Naive thymus-derived CD8-positive, alpha-beta T cell (primary cell): ENCODE results near the gene KRT6A. TPM values are rescaled to one million over a fixed set of nuclear protein-coding genes. Genes with fewer than 3 reads are reported as not detected.
"Not testable (repeated sequence)": the region's sequence is repeated elsewhere in the genome, so short reads cannot be mapped to it uniquely, and the experiment has no call there.

Experiments
- ATAC-seq, 2 donors: fragments of 150-1000 bp; cut with Tn5 transposase in 1 of 2; sonication (Bioruptor Pico), chemical (Tn5 transposase) in 1 of 2; 1 replicate in 1 of 2; 2 replicates in 1 of 2; pipeline ENCODE4 v1.10.0; 2021; ENCODE audit warnings: mild to moderate bottlenecking in 2 of 2, moderate library complexity in 2 of 2
- POLR2A ChIA-PET: fragments of 350-600 bp; sonication (Branson Sonifier 250); formaldehyde crosslinking; loops from one replicate; lab custom pipeline; 2021; ENCODE audit warnings: antibody characterized with exemption; lab: Charles Lee
- DNase-seq, 10 donors: peaks; one replicate each; pipeline versions ENCODE4 v3.0.0 to v3.0.0-alpha.2; 2020 to 2022
- H3K27ac Mint-ChIP-seq, 10 donors: one replicate each; pipeline ENCODE4 v1.8.0; 2020 to 2022; ENCODE audit warnings: mild to moderate bottlenecking in 10 of 10, mixed read lengths in 10 of 10, moderate library complexity in 4 of 10, inconsistent platforms in 1 of 10
- H3K27me3 Mint-ChIP-seq, 5 donors: one replicate each; pipeline ENCODE4 v1.8.0; 2021 to 2022; ENCODE audit warnings: mixed read lengths in 5 of 5
- H3K36me3 Mint-ChIP-seq, 3 donors: one replicate each; pipeline ENCODE4 v1.8.0; 2020 to 2022; ENCODE audit warnings: mixed read lengths in 3 of 3, mild to moderate bottlenecking in 2 of 3, inconsistent platforms in 1 of 3
- H3K4me1 Mint-ChIP-seq, 4 donors: one replicate each; pipeline ENCODE4 v1.8.0; 2021 to 2022; ENCODE audit warnings: mixed read lengths in 4 of 4
- H3K4me3 Mint-ChIP-seq, 10 donors: one replicate each; pipeline ENCODE4 v1.8.0; 2020 to 2022; ENCODE audit warnings: mild to moderate bottlenecking in 10 of 10, mixed read lengths in 10 of 10, moderate library complexity in 6 of 10, inconsistent platforms in 1 of 10
- H3K9me3 Mint-ChIP-seq, 9 donors: one replicate each; pipeline ENCODE4 v1.8.0; 2020 to 2022; ENCODE audit warnings: mixed read lengths in 9 of 9, mild to moderate bottlenecking in 3 of 9, inconsistent platforms in 1 of 9, moderate library complexity in 1 of 9
- polyA plus RNA-seq, 3 donors: library from polyadenylated mRNA; unstranded; fragments of 300-500 nt; fragmentation: Illumina TruSeq; gene quantifications; one replicate each; pipeline ENCODE4 v1.2.3, GENCODE V29; 2021
- total RNA-seq, 8 experiments: library from RNA in 2 of 8; stranded (reverse) in 2 of 8; gene quantifications; one replicate each; pipeline ENCODE4 v1.2.3 and lab custom pipeline; 2021 to 2026

The KRT6A gene
- total and polyA plus RNA-seq, 5 experiments from 2014 or later = not detected

- peaks cover 12 to 58% (median 31%) of the 10 kb centered on the region in 5 donors for H3K27me3 Mint-ChIP-seq
- H3K27ac Mint-ChIP-seq = peak overlapping the region in 1 of 10 donors; percentile 5
- DNase-seq (no peak), ATAC-seq (no peak)
- H3K9me3 Mint-ChIP-seq = no peaks in the 10 kb centered on the region
- H3K36me3 Mint-ChIP-seq = no peaks in the 10 kb centered on the region
- POLR2A ChIA-PET = no interaction called here
- H3K4me1 Mint-ChIP-seq = peaks cover 0 to 5% (median 3%) of the 10 kb centered on the region in 4 donors
- H3K4me3 Mint-ChIP-seq = no peak overlapping the region
Measured at GRCh38 chr12:52495389-52495788, 2.3 kb upstream of the KRT6A start.

- Mint-ChIP-seq H3K27me3 (peaks cover 12 to 58% (median 31%) of the 10 kb centered on the region in 5 donors), H3K4me1 (peaks cover 0 to 5% (median 3%) of the 10 kb centered on the region in 4 donors), H3K36me3 (no peaks in the 10 kb centered on the region), H3K4me3 (no peak overlapping the region), H3K9me3 (no peaks in the 10 kb centered on the region), H3K27ac (no peak overlapping the region)
- ATAC-seq (no peak), DNase-seq (no peak)
- POLR2A ChIA-PET = no interaction called here
Measured at GRCh38 chr12:52494518-52494917, 1.5 kb upstream of the KRT6A start.

- H3K4me3 Mint-ChIP-seq = no peak overlapping the region
- no peaks in the 10 kb centered on the region for H3K9me3 Mint-ChIP-seq
Measured at GRCh38 chr12:52494100-52494499, 1.0 kb upstream of the KRT6A start.

GRCh38 chr12:52492405-52492804 is 652 bp downstream of the KRT6A start:
- H3K27me3 Mint-ChIP-seq = peaks cover 16 to 65% (median 37%) of the 10 kb centered on the region in 5 donors

More at GRCh38 chr12:52494100-52494499, 1.0 kb upstream of the KRT6A start:
- no peak overlapping the region for H3K27ac Mint-ChIP-seq
- DNase-seq (no peak), ATAC-seq (no peak)
- POLR2A ChIA-PET = no interaction called here
- H3K4me1 Mint-ChIP-seq = peaks cover 0 to 5% (median 3%) of the 10 kb centered on the region in 4 donors
- H3K36me3 Mint-ChIP-seq = no peaks in the 10 kb centered on the region
- peaks cover 12 to 61% (median 31%) of the 10 kb centered on the region in 5 donors for H3K27me3 Mint-ChIP-seq

GRCh38 chr12:52491495-52491894 is 1.6 kb downstream of the KRT6A start:
- H3K27ac Mint-ChIP-seq = peak overlapping the region in 1 of 10 donors; percentile 81
- peaks cover 20 to 71% (median 41%) of the 10 kb centered on the region in 5 donors for H3K27me3 Mint-ChIP-seq
- DNase-seq, ATAC-seq, H3K4me3 Mint-ChIP-seq, H3K36me3 Mint-ChIP-seq, H3K4me1 Mint-ChIP-seq, POLR2A ChIA-PET, H3K9me3 Mint-ChIP-seq: not testable (repeated sequence)

More at GRCh38 chr12:52492405-52492804, 652 bp downstream of the KRT6A start:
- H3K9me3 Mint-ChIP-seq, H3K36me3 Mint-ChIP-seq, H3K27ac Mint-ChIP-seq, H3K4me1 Mint-ChIP-seq, POLR2A ChIA-PET, H3K4me3 Mint-ChIP-seq, DNase-seq, ATAC-seq: not testable (repeated sequence)

- Mint-ChIP-seq H3K27me3 (peaks cover 24 to 86% (median 43%) of the 10 kb centered on the region in 5 donors), H3K4me1 (no peaks in the 10 kb centered on the region), H3K9me3 (peaks cover 6 to 18% (median 12%) of the 10 kb centered on the region in 9 donors), H3K27ac (no peak overlapping the region), H3K4me3 (no peak overlapping the region), H3K36me3 (peaks cover 0 to 13% (median 3%) of the 10 kb centered on the region in 3 donors)
- ATAC-seq = no peak
- POLR2A ChIA-PET = no interaction called here
- no peak for DNase-seq
Measured at GRCh38 chr12:52488736-52489135, 4.3 kb downstream of the KRT6A start.

GRCh38 chr12:52487744-52488443 is 5.2 kb downstream of the KRT6A start:
- ATAC-seq, POLR2A ChIA-PET: not testable (repeated sequence)

GRCh38 chr12:52487211-52487610 is 5.8 kb downstream of the KRT6A start:
- Mint-ChIP-seq H3K4me3 (no peak overlapping the region), H3K27ac (no peak overlapping the region), H3K36me3 (peaks cover 0 to 13% (median 3%) of the 10 kb centered on the region in 3 donors), H3K9me3 (peaks cover 6 to 19% (median 12%) of the 10 kb centered on the region in 9 donors), H3K4me1 (no peaks in the 10 kb centered on the region), H3K27me3 (peaks cover 26 to 83% (median 43%) of the 10 kb centered on the region in 5 donors)
- ATAC-seq (no peak), DNase-seq (no peak)
- POLR2A ChIA-PET = no interaction called here

More at GRCh38 chr12:52487744-52488443, 5.2 kb downstream of the KRT6A start:
- H3K27me3 Mint-ChIP-seq = peaks cover 25 to 86% (median 42%) of the 10 kb centered on the region in 5 donors
- peaks cover 0 to 13% (median 3%) of the 10 kb centered on the region in 3 donors for H3K36me3 Mint-ChIP-seq
- H3K4me3 Mint-ChIP-seq, DNase-seq, H3K27ac Mint-ChIP-seq, H3K4me1 Mint-ChIP-seq: not testable (repeated sequence)
- H3K9me3 Mint-ChIP-seq = peaks cover 6 to 19% (median 12%) of the 10 kb centered on the region in 9 donors

- peaks cover 23 to 76% (median 38%) of the 10 kb centered on the region in 5 donors for H3K27me3 Mint-ChIP-seq
- POLR2A ChIA-PET = no interaction called here
- DNase-seq (no peak), ATAC-seq (no peak)
- peaks cover 6 to 19% (median 12%) of the 10 kb centered on the region in 9 donors for H3K9me3 Mint-ChIP-seq
- H3K27ac Mint-ChIP-seq = no peak overlapping the region
- no peaks in the 10 kb centered on the region for H3K4me1 Mint-ChIP-seq
- peaks cover 0 to 13% (median 3%) of the 10 kb centered on the region in 3 donors for H3K36me3 Mint-ChIP-seq
- H3K4me3 Mint-ChIP-seq = no peak overlapping the region
Measured at GRCh38 chr12:52486166-52487105, 6.6 kb downstream of the KRT6A start.

- Mint-ChIP-seq H3K9me3 (peaks cover 4 to 14% (median 9%) of the 10 kb centered on the region in 9 donors), H3K36me3 (peaks cover 3 to 16% (median 5%) of the 10 kb centered on the region in 3 donors), H3K27me3 (peaks cover 7 to 26% (median 23%) of the 10 kb centered on the region in 5 donors), H3K27ac (no peak overlapping the region), H3K4me3 (no peak overlapping the region), H3K4me1 (no peaks in the 10 kb centered on the region)
- POLR2A ChIA-PET = no interaction called here
- ATAC-seq = no peak
- DNase-seq = no peak
Measured at GRCh38 chr12:52480073-52480472, 13.0 kb downstream of the KRT6A start.

GRCh38 chr12:52477651-52478050 is 15.4 kb downstream of the KRT6A start:
- Mint-ChIP-seq H3K27me3 (peaks cover under 1 to 10% (median 3%) of the 10 kb centered on the region in 5 donors), H3K4me3 (no peak overlapping the region), H3K36me3 (peaks cover 0 to 7% (median 5%) of the 10 kb centered on the region in 3 donors), H3K27ac (no peak overlapping the region), H3K9me3 (peaks cover 0 to 4% (median 0%) of the 10 kb centered on the region in 9 donors), H3K4me1 (no peaks in the 10 kb centered on the region)
- no peak for ATAC-seq
- no peak for DNase-seq
- POLR2A ChIA-PET = no interaction called here

GRCh38 chr12:52474212-52474611 is 18.8 kb downstream of the KRT6A start:
- no peak for DNase-seq
- Mint-ChIP-seq H3K27me3 (peaks cover 0 to 12% (median 9%) of the 10 kb centered on the region in 5 donors), H3K36me3 (peaks cover 0 to 2% (median 0%) of the 10 kb centered on the region in 3 donors), H3K9me3 (peaks cover 0 to 4% (median 0%) of the 10 kb centered on the region in 9 donors), H3K4me1 (no peaks in the 10 kb centered on the region), H3K27ac (no peak overlapping the region), H3K4me3 (no peak overlapping the region)
- no peak for ATAC-seq
- POLR2A ChIA-PET = no interaction called here
